Liver (tissue), 3 donors: ENCODE data around the gene UBA7.

Experiments
- CTCF ChIP-seq: fragments of 150-350 bp; IDR thresholded peaks from 2 replicates; pipeline ENCODE4 v1.5.1; 2017; ENCODE audit warnings: improper control_type of control experiment, low read depth, low read length; ENCODE audit not compliant: missing input control
- EGR1 ChIP-seq, 2 donors: IDR thresholded peaks; 2 replicates each; pipeline ENCODE4 v1.6.1; 2016 to 2018; ENCODE audit warnings: antibody characterized with exemption in 2 of 2, low read depth in 2 of 2
- FOXA1 ChIP-seq: IDR thresholded peaks from 2 replicates; pipeline ENCODE4 v1.6.1; 2016; ENCODE audit warnings: antibody characterized with exemption
- GABPA ChIP-seq, 2 donors: IDR thresholded peaks in 1 of 2; conservative IDR thresholded peaks in 1 of 2; 2 replicates each; pipeline ENCODE4 v1.6.1; 2016; ENCODE audit warnings: antibody characterized with exemption in 2 of 2, mild to moderate bottlenecking in 1 of 2, moderate library complexity in 1 of 2
- HNF4G ChIP-seq: IDR thresholded peaks from 2 replicates; pipeline ENCODE4 v1.6.1; 2016; ENCODE audit warnings: antibody characterized with exemption
- JUND ChIP-seq, 2 donors: IDR thresholded peaks; 2 replicates each; pipeline ENCODE4 v1.6.1; 2016; ENCODE audit warnings: antibody characterized with exemption in 2 of 2
- MAX ChIP-seq: IDR thresholded peaks from 2 replicates; pipeline ENCODE4 v1.6.1; 2016; ENCODE audit warnings: antibody characterized with exemption
- RAD21 ChIP-seq, 2 donors: IDR thresholded peaks; 2 replicates each; pipeline ENCODE4 v1.6.1; 2016; ENCODE audit warnings: antibody characterized with exemption in 2 of 2, mild to moderate bottlenecking in 2 of 2
- TAF1 ChIP-seq: conservative IDR thresholded peaks from 2 replicates; pipeline ENCODE4 v1.6.1; 2016; ENCODE audit warnings: antibody characterized with exemption, mild to moderate bottlenecking
- ZBTB33 ChIP-seq: IDR thresholded peaks from 2 replicates; pipeline ENCODE4 v1.6.1; 2016; ENCODE audit warnings: antibody characterized with exemption
- TF ChIP-seq, protein P1 (sequence below): IDR thresholded peaks from 2 replicates; pipeline ENCODE4 v1.6.1; 2016; ENCODE audit warnings: antibody characterized with exemption, mild to moderate bottlenecking
- donor health status: healthy.
- donor health status: healthy.

GRCh38 chr3:49759226-49759625, 54.5 kb downstream of the UBA7 start:
- TF ChIP-seq CTCF (no peak), TAF1 (no peak), ZBTB33 (no peak), FOXA1 (no peak), GABPA (IDR thresholded peaks at IDR 0.05 in 1 of 2, conservative IDR thresholded peaks at IDR 0.05 in 1 of 2) (no peak), JUND (IDR thresholded peaks at IDR 0.05) (no peak), HNF4G (no peak), MAX (no peak), RAD21 (IDR thresholded peaks at IDR 0.05) (no peak), EGR1 (IDR thresholded peaks at IDR 0.05; ENCODE audit: low read depth in 2 of 2) (no peak)
- TF ChIP-seq, protein P1, sequence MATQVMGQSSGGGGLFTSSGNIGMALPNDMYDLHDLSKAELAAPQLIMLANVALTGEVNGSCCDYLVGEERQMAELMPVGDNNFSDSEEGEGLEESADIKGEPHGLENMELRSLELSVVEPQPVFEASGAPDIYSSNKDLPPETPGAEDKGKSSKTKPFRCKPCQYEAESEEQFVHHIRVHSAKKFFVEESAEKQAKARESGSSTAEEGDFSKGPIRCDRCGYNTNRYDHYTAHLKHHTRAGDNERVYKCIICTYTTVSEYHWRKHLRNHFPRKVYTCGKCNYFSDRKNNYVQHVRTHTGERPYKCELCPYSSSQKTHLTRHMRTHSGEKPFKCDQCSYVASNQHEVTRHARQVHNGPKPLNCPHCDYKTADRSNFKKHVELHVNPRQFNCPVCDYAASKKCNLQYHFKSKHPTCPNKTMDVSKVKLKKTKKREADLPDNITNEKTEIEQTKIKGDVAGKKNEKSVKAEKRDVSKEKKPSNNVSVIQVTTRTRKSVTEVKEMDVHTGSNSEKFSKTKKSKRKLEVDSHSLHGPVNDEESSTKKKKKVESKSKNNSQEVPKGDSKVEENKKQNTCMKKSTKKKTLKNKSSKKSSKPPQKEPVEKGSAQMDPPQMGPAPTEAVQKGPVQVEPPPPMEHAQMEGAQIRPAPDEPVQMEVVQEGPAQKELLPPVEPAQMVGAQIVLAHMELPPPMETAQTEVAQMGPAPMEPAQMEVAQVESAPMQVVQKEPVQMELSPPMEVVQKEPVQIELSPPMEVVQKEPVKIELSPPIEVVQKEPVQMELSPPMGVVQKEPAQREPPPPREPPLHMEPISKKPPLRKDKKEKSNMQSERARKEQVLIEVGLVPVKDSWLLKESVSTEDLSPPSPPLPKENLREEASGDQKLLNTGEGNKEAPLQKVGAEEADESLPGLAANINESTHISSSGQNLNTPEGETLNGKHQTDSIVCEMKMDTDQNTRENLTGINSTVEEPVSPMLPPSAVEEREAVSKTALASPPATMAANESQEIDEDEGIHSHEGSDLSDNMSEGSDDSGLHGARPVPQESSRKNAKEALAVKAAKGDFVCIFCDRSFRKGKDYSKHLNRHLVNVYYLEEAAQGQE, result no peak
